MM.1S (cell line): ENCODE measurements around the gene TRAIP.

ENCODE experiments used
- DNase-seq: peaks from one replicate; pipeline ENCODE4 v3.0.0-alpha.2; 2015
- H2AFZ ChIP-seq: fragments of 300-600 bp; sonication (generic); 2 replicates; pipeline ENCODE4 v1.6.0; 2016; ENCODE audit warnings: antibody characterized with exemption, low read length
- H3F3A ChIP-seq: fragments of 300-600 bp; sonication (generic); 2 replicates; pipeline ENCODE4 v1.6.1; 2016; ENCODE audit warnings: mild to moderate bottlenecking, antibody characterized with exemption, low read length, moderate library complexity, mixed read lengths; ENCODE audit not compliant: insufficient read depth
- H3K27ac ChIP-seq: fragments of 300-600 bp; sonication (generic); 2 replicates; pipeline ENCODE4 v1.5.1; 2016; ENCODE audit warnings: mild to moderate bottlenecking, low read length
- H3K27me3 ChIP-seq: fragments of 300-600 bp; sonication (generic); replicated peaks from 2 replicates; pipeline ENCODE4 v1.6.0; 2016; ENCODE audit warnings: low read length; ENCODE audit not compliant: insufficient read depth
- H3K36me3 ChIP-seq: fragments of 300-600 bp; sonication (generic); replicated peaks from 2 replicates; pipeline ENCODE4 v1.6.1; 2016; ENCODE audit warnings: mild to moderate bottlenecking, low read length, mixed read lengths; ENCODE audit not compliant: insufficient read depth
- H3K4me1 ChIP-seq: fragments of 300-600 bp; sonication (generic); 2 replicates; pipeline ENCODE4 v1.6.1; 2016; ENCODE audit warnings: low read length, mixed read lengths
- H3K4me2 ChIP-seq: fragments of 300-600 bp; sonication (generic); 2 replicates; pipeline ENCODE4 v1.6.0; 2016; ENCODE audit warnings: low read depth, low read length
- H3K4me3 ChIP-seq: fragments of 300-600 bp; sonication (generic); 2 replicates; pipeline ENCODE4 v1.5.1; 2016; ENCODE audit warnings: low read length, mixed read lengths
- H3K79me2 ChIP-seq: fragments of 300-600 bp; sonication (generic); 2 replicates; pipeline ENCODE4 v1.6.1; 2016; ENCODE audit warnings: mixed run types, low read length, mixed read lengths
- H3K9ac ChIP-seq: fragments of 300-600 bp; sonication (generic); 2 replicates; pipeline ENCODE4 v1.6.1; 2016; ENCODE audit warnings: low read length, mixed read lengths
- H3K9me2 ChIP-seq: fragments of 300-600 bp; sonication (generic); replicated peaks from 2 replicates; pipeline ENCODE4 v1.6.1; 2016; ENCODE audit warnings: mild to moderate bottlenecking, low read length, mixed read lengths; ENCODE audit not compliant: insufficient read depth
- H3K9me3 ChIP-seq: fragments of 300-600 bp; sonication (generic); replicated peaks from 2 replicates; pipeline ENCODE4 v1.6.1; 2016; ENCODE audit warnings: mild to moderate bottlenecking, low read length, mixed read lengths; ENCODE audit not compliant: insufficient read depth
- H4K20me1 ChIP-seq: fragments of 300-600 bp; sonication (generic); 2 replicates; pipeline ENCODE4 v1.6.1; 2016; ENCODE audit warnings: mild to moderate bottlenecking, low read length, moderate library complexity, mixed read lengths; ENCODE audit not compliant: insufficient read depth
- CTCF ChIP-seq: fragments of 300-600 bp; sonication (generic); IDR thresholded peaks from 2 replicates; pipeline ENCODE4 v1.5.1; 2016; ENCODE audit warnings: antibody characterized with exemption, low read length, mixed read lengths
- EZH2 ChIP-seq: fragments of 300-600 bp; sonication (generic); optimal IDR thresholded peaks from 2 replicates; pipeline ENCODE3; 2017; ENCODE audit warnings: low read depth, mild to moderate bottlenecking, antibody characterized with exemption, low read length, mixed read lengths
- EZH2phosphoT487 ChIP-seq: fragments of 300-600 bp; sonication (generic); IDR thresholded peaks from 2 replicates; pipeline ENCODE4 v1.6.1; 2018; ENCODE audit warnings: antibody characterized with exemption, low read length

The TRAIP gene

GRCh38 chr3:49794431-49794830, 61.9 kb downstream of the TRAIP start:
- Histone ChIP-seq H4K20me1 (no peaks in the 10 kb centered on the region), H3K27me3 (no peaks in the 10 kb centered on the region; the same call in 1 of the 2 replicates), H3K79me2 (no peaks in the 10 kb centered on the region), H3F3A (no peaks in the 10 kb centered on the region), H3K4me3 (no peak overlapping the region), H3K27ac (no peak overlapping the region), H3K9me3 (no peaks in the 10 kb centered on the region), H3K4me2 (no peak overlapping the region), H3K36me3 (no peaks in the 10 kb centered on the region), H3K9me2 (no peaks in the 10 kb centered on the region), H3K9ac (no peak overlapping the region), H2AFZ (no peak overlapping the region), H3K4me1 (no peaks in the 10 kb centered on the region)
- no peak for DNase-seq
- no peak for TF ChIP-seq EZH2phosphoT487
- TF ChIP-seq EZH2 = no peak
- no peak for TF ChIP-seq CTCF

GRCh38 chr3:49793486-49794085, 62.8 kb downstream of the TRAIP start:
- H4K20me1 ChIP-seq = no peaks in the 10 kb centered on the region
- no peaks in the 10 kb centered on the region for H3K9me3 ChIP-seq
- no peak for TF ChIP-seq EZH2phosphoT487
- no peak for TF ChIP-seq EZH2
- TF ChIP-seq CTCF = no peak
- H3K4me1 ChIP-seq = no peaks in the 10 kb centered on the region
- no peak for DNase-seq
- H3K9ac ChIP-seq = no peak overlapping the region
- no peak overlapping the region for H3K4me2 ChIP-seq
- no peak overlapping the region for H3K4me3 ChIP-seq
- H3K36me3 ChIP-seq = no peaks in the 10 kb centered on the region
- H3K27me3 ChIP-seq = no peaks in the 10 kb centered on the region; the same call in 1 of the 2 replicates
- no peak overlapping the region for H3K27ac ChIP-seq
- H3F3A ChIP-seq = no peaks in the 10 kb centered on the region
- H2AFZ ChIP-seq = no peak overlapping the region
- no peaks in the 10 kb centered on the region for H3K79me2 ChIP-seq
- H3K9me2 ChIP-seq = no peaks in the 10 kb centered on the region

GRCh38 chr3:49792371-49793150, 63.8 kb downstream of the TRAIP start:
- Histone ChIP-seq H3K4me2 (no peak overlapping the region), H3K27ac (no peak overlapping the region), H3K9ac (no peak overlapping the region), H3K9me2 (no peaks in the 10 kb centered on the region), H3K9me3 (no peaks in the 10 kb centered on the region), H2AFZ (no peak overlapping the region), H4K20me1 (no peaks in the 10 kb centered on the region), H3K36me3 (no peaks in the 10 kb centered on the region), H3K79me2 (no peaks in the 10 kb centered on the region), H3K27me3 (no peaks in the 10 kb centered on the region; the same call in 1 of the 2 replicates), H3K4me1 (no peaks in the 10 kb centered on the region), H3K4me3 (no peak overlapping the region), H3F3A (no peaks in the 10 kb centered on the region)
- no peak for DNase-seq
- TF ChIP-seq EZH2phosphoT487 = no peak
- TF ChIP-seq CTCF = no peak
- no peak for TF ChIP-seq EZH2
